Measurements from ENCODE around the gene CMTM7.

- TF ChIP-seq CTCF (IDR thresholded peaks at IDR 0.05; ENCODE audit: low read depth, low read length, poor library complexity, severe bottlenecking): no peak
- TF ChIP-seq EZH2phosphoT487 (IDR thresholded peaks at IDR 0.05; ENCODE audit: borderline replicate concordance, low read length): no peak
These were observed 1.1 kb downstream of the CMTM7 start for GRCh38 chr3:32392536-32393302.

Measured in DOHH2 (cell line).